Ishikawa (cell line): ENCODE measurements around the gene RPL5.

Experiments used
- CEBPB ChIP-seq: IDR thresholded peaks from 2 replicates; pipeline ENCODE4 v1.6.1; 2012
- CREB1 ChIP-seq: IDR thresholded peaks from 2 replicates; pipeline ENCODE4 v1.6.1; 2012; ENCODE audit warnings: low read depth
- EGR1 ChIP-seq: IDR thresholded peaks from 2 replicates; pipeline ENCODE4 v1.6.1; 2012
- EP300 ChIP-seq: IDR thresholded peaks from 2 replicates; pipeline ENCODE4 v1.6.1; 2012; ENCODE audit warnings: borderline replicate concordance
- FOXM1 ChIP-seq: IDR thresholded peaks from 2 replicates; pipeline ENCODE4 v1.6.1; 2012; ENCODE audit warnings: low read depth, borderline replicate concordance
- NFIC ChIP-seq: IDR thresholded peaks from 2 replicates; pipeline ENCODE4 v1.6.1; 2012
- RAD21 ChIP-seq: IDR thresholded peaks from 2 replicates; pipeline ENCODE4 v1.6.1; 2012; ENCODE audit warnings: low read depth
- TAF1 ChIP-seq: IDR thresholded peaks from 2 replicates; pipeline ENCODE4 v1.6.1; 2012; ENCODE audit warnings: low read depth, mild to moderate bottlenecking
- TCF12 ChIP-seq: IDR thresholded peaks from 2 replicates; pipeline ENCODE4 v1.6.1; 2012; ENCODE audit warnings: low read depth
- TEAD4 ChIP-seq: IDR thresholded peaks from 2 replicates; pipeline ENCODE4 v1.6.1; 2012
- USF1 ChIP-seq: IDR thresholded peaks from 2 replicates; pipeline ENCODE4 v1.6.1; 2012
- YY1 ChIP-seq: IDR thresholded peaks from 2 replicates; pipeline ENCODE4 v1.6.1; 2012; ENCODE audit warnings: low read depth
- ZBTB7A ChIP-seq: IDR thresholded peaks from 2 replicates; pipeline ENCODE4 v1.6.1; 2012; ENCODE audit warnings: low read depth
- TF ChIP-seq, protein P1 (sequence below): IDR thresholded peaks from 2 replicates; pipeline ENCODE4 v1.6.1; 2012
- TF ChIP-seq, protein P2 (sequence below): IDR thresholded peaks from 2 replicates; pipeline ENCODE4 v1.6.1; 2012; ENCODE audit warnings: low read depth, mild to moderate bottlenecking

Gene RPL5

GRCh38 chr1:92844439-92844838, 12.6 kb downstream of the RPL5 start:
- no peak for TF ChIP-seq CEBPB
- TF ChIP-seq ZBTB7A = no peak
- no peak for TF ChIP-seq TCF12
- TF ChIP-seq RAD21 = no peak
- TF ChIP-seq EGR1 = no peak
- TF ChIP-seq YY1 = no peak
- TF ChIP-seq, protein P1, sequence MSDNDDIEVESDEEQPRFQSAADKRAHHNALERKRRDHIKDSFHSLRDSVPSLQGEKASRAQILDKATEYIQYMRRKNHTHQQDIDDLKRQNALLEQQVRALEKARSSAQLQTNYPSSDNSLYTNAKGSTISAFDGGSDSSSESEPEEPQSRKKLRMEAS = no peak
- TF ChIP-seq CREB1 = no peak

DNA sequence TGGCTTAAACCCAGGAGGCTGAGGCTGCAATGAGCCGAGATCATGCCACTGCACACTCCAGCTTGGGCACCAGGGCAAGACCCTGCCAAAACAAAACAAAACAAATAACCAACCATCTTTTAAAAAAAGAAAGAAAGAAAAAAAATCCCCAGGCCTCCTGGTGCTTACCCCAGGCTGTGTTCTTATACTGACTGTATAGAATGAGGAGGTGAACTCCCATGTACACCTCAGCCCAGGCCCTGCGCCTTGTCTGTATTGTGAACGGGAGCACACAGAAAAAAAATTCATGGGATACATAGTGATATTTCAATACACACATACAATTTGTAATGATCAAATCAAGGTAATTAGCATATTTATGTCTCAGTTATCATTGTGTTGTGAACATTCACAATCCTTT, 14.1 kb downstream of the RPL5 start:
- TF ChIP-seq CEBPB (no peak), EP300 (no peak), USF1 (no peak), YY1 (no peak), TAF1 (no peak), EGR1 (no peak), ZBTB7A (no peak), RAD21 (no peak), TEAD4 (no peak)
- TF ChIP-seq, protein P1 = no peak

GRCh38 chr1:92848201-92848600, 16.4 kb downstream of the RPL5 start:
- TF ChIP-seq ZBTB7A = no peak
- no peak for TF ChIP-seq CREB1
- no peak for TF ChIP-seq USF1
- TF ChIP-seq, protein P2, sequence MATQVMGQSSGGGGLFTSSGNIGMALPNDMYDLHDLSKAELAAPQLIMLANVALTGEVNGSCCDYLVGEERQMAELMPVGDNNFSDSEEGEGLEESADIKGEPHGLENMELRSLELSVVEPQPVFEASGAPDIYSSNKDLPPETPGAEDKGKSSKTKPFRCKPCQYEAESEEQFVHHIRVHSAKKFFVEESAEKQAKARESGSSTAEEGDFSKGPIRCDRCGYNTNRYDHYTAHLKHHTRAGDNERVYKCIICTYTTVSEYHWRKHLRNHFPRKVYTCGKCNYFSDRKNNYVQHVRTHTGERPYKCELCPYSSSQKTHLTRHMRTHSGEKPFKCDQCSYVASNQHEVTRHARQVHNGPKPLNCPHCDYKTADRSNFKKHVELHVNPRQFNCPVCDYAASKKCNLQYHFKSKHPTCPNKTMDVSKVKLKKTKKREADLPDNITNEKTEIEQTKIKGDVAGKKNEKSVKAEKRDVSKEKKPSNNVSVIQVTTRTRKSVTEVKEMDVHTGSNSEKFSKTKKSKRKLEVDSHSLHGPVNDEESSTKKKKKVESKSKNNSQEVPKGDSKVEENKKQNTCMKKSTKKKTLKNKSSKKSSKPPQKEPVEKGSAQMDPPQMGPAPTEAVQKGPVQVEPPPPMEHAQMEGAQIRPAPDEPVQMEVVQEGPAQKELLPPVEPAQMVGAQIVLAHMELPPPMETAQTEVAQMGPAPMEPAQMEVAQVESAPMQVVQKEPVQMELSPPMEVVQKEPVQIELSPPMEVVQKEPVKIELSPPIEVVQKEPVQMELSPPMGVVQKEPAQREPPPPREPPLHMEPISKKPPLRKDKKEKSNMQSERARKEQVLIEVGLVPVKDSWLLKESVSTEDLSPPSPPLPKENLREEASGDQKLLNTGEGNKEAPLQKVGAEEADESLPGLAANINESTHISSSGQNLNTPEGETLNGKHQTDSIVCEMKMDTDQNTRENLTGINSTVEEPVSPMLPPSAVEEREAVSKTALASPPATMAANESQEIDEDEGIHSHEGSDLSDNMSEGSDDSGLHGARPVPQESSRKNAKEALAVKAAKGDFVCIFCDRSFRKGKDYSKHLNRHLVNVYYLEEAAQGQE = no peak
- TF ChIP-seq CEBPB = no peak
- TF ChIP-seq RAD21 = no peak
- TF ChIP-seq NFIC = no peak
- TF ChIP-seq FOXM1 = no peak
- TF ChIP-seq EGR1 = no peak
- TF ChIP-seq TAF1 = no peak
- TF ChIP-seq, protein P1 = no peak
- no peak for TF ChIP-seq TCF12
- no peak for TF ChIP-seq YY1
- no peak for TF ChIP-seq EP300
- TF ChIP-seq TEAD4 = no peak

DNA sequence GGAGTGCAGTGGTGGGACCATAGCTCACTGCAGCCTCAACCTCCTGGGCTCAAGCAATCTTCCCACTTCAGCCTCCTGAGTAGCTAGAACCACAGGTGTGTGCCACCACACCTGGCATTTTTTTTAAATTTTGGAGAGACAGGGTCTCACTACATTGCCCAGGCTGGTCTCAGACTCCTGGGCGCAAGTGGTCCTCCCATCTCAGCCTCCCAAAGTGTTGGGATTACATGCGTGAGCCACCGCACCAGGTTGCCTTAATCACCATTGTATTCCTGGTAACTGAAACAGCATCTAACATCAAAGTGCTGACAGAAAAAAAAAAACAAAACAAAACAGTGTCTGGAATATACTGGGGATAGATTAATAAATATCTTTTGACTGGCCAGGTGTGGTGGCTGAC, 18.2 kb downstream of the RPL5 start:
- TF ChIP-seq EGR1 (no peak), CREB1 (no peak), TEAD4 (no peak), ZBTB7A (no peak), CEBPB (no peak), FOXM1 (no peak), RAD21 (no peak), USF1 (no peak), YY1 (no peak)
- TF ChIP-seq, protein P1 = no peak
- TF ChIP-seq, protein P2 = no peak

GRCh38 chr1:92851729-92852128, 19.9 kb downstream of the RPL5 start:
- TF ChIP-seq FOXM1 (no peak), TEAD4 (no peak), YY1 (no peak), EGR1 (no peak), TAF1 (no peak), USF1 (no peak), CEBPB (no peak), NFIC (no peak), RAD21 (no peak), ZBTB7A (no peak), TCF12 (no peak), CREB1 (no peak)
- TF ChIP-seq, protein P2 = no peak
- TF ChIP-seq, protein P1 = no peak
